Cardiac muscle cell (in vitro differentiated cells and primary cell): Measurements from ENCODE around the gene PLD4. TPM values are rescaled to one million over a fixed set of nuclear protein-coding genes. Genes with fewer than 3 reads are reported as not detected.

Source experiments
- DNase-seq, 2 donors: peaks; one replicate each; pipeline versions ENCODE4 v3.0.0 to v3.0.0-alpha.2; 2010 to 2017; ENCODE audit warnings: low read depth in 1 of 2, low spot score in 1 of 2
- H3K27ac ChIP-seq: fragments of 200-600 bp; sonication (generic); 2 replicates; pipeline ENCODE4 v1.5.1; 2016
- H3K27me3 ChIP-seq: fragments of 200-600 bp; sonication (generic); 2 replicates; pipeline ENCODE4 v1.6.0; 2016; ENCODE audit warnings: control low read depth
- H3K36me3 ChIP-seq: fragments of 200-600 bp; sonication (generic); 2 replicates; pipeline ENCODE4 v1.5.1; 2016; ENCODE audit warnings: control low read depth
- H3K4me1 ChIP-seq: fragments of 200-600 bp; sonication (generic); 2 replicates; pipeline ENCODE4 v1.8.1; 2017; ENCODE audit warnings: low read depth, mild to moderate bottlenecking, mixed run types
- H3K4me3 ChIP-seq: fragments of 200-600 bp; sonication (generic); 2 replicates; pipeline ENCODE4 v1.5.1; 2016; ENCODE audit warnings: mild to moderate bottlenecking
- H3K9me3 ChIP-seq: fragments of 200-600 bp; sonication (generic); 2 replicates; pipeline ENCODE4 v1.5.1; 2017; ENCODE audit warnings: low read depth, mild to moderate bottlenecking, control low read depth
- CTCF ChIP-seq: IDR thresholded peaks from 2 replicates; pipeline ENCODE4 v1.5.1; 2012; ENCODE audit warnings: low read depth, mild to moderate bottlenecking, low read length
- polyA plus RNA-seq: library from polyadenylated mRNA; unstranded; fragments of >200 nt; fragmentation: Nextera tagmentation; extraction: Ambion mirVana; gene quantifications from 2 replicates; pipeline ENCODE4 v1.2.1, GENCODE V29; 2016
- total RNA-seq: library from RNA; depleted of rRNA; stranded (reverse); fragments of >200 nt; gene quantifications from 2 replicates; pipeline ENCODE4 v1.2.3, GENCODE V29; 2016

PLD4 gene
- total and polyA plus RNA-seq, 2 experiments from 2014 or later = 0.07 to 0.54 TPM

GRCh38 chr14:104923640-104924420 is 849 bp upstream of the PLD4 start:
- DNase-seq = no peak
- TF ChIP-seq CTCF = no peak
- Histone ChIP-seq H3K27ac (no peak overlapping the region), H3K9me3 (no peaks in the 10 kb centered on the region), H3K4me3 (no peak overlapping the region), H3K27me3 (no peaks in the 10 kb centered on the region), H3K4me1 (peaks cover 27% of the 10 kb centered on the region), H3K36me3 (no peaks in the 10 kb centered on the region)

- no peak for DNase-seq
- no peak overlapping the region for H3K4me3 ChIP-seq
- H3K36me3 ChIP-seq = no peaks in the 10 kb centered on the region
- peaks cover 32% of the 10 kb centered on the region for H3K4me1 ChIP-seq
- H3K27me3 ChIP-seq = peaks cover 2% of the 10 kb centered on the region
- H3K9me3 ChIP-seq = no peaks in the 10 kb centered on the region
- TF ChIP-seq CTCF = no peak
- no peak overlapping the region for H3K27ac ChIP-seq
Observed at GRCh38 chr14:104925214-104925854, 655 bp downstream of the PLD4 start.

- Histone ChIP-seq H3K4me3 (no peak overlapping the region), H3K27ac (peak overlapping the region; percentile 56), H3K4me1 (peaks cover 32% of the 10 kb centered on the region), H3K27me3 (peaks cover 9% of the 10 kb centered on the region), H3K36me3 (no peaks in the 10 kb centered on the region), H3K9me3 (no peaks in the 10 kb centered on the region)
- DNase-seq = peak in 1 of 2 donors; percentile 34
- no peak for TF ChIP-seq CTCF
Observed at GRCh38 chr14:104925855-104926609, 1.4 kb downstream of the PLD4 start.

- peak in 1 of 2 donors; percentile 32 for DNase-seq
- Histone ChIP-seq H3K4me3 (no peak overlapping the region), H3K4me1 (peaks cover 32% of the 10 kb centered on the region), H3K36me3 (no peaks in the 10 kb centered on the region), H3K9me3 (no peaks in the 10 kb centered on the region), H3K27ac (peak overlapping the region; percentile 56), H3K27me3 (peaks cover 17% of the 10 kb centered on the region)
- TF ChIP-seq CTCF = no peak
Observed at GRCh38 chr14:104926619-104927431, 2.1 kb downstream of the PLD4 start.

- TF ChIP-seq CTCF = no peak
- Histone ChIP-seq H3K27me3 (peaks cover 23% of the 10 kb centered on the region), H3K4me1 (peaks cover 36% of the 10 kb centered on the region), H3K9me3 (no peaks in the 10 kb centered on the region), H3K4me3 (no peak overlapping the region), H3K36me3 (no peaks in the 10 kb centered on the region), H3K27ac (no peak overlapping the region)
- DNase-seq = no peak
Observed at GRCh38 chr14:104927432-104927816, 2.7 kb downstream of the PLD4 start.
